SK-N-MC (cell line): Measurements from ENCODE around the gene BCL2A1.
"Not testable (repeated sequence)": the region's sequence is repeated elsewhere in the genome, so short reads cannot be mapped to it uniquely, and the experiment has no call there.

Experiments used
- DNase-seq: peaks from one replicate; pipeline ENCODE4 v3.0.0-alpha.2; 2011; ENCODE audit warnings: low read depth, low spot score
- H3K27ac ChIP-seq: fragments of 200-600 bp; sonication (generic); 2 replicates; pipeline ENCODE4 v1.5.1; 2016; ENCODE audit warnings: mixed run types
- H3K36me3 ChIP-seq: fragments of 200-600 bp; sonication (generic); 2 replicates; pipeline ENCODE4 v1.6.1; 2017; ENCODE audit warnings: antibody characterized with exemption, low read length, mixed read lengths; ENCODE audit not compliant: insufficient read depth
- H3K4me3 ChIP-seq: fragments of 200-600 bp; sonication (generic); 2 replicates; pipeline ENCODE4 v1.5.1; 2016
- H3K9ac ChIP-seq: fragments of 200-600 bp; sonication (generic); 2 replicates; pipeline ENCODE4 v1.8.0; 2017; ENCODE audit warnings: mixed run types, mixed read lengths; ENCODE audit not compliant: insufficient read length
- H3K9me3 ChIP-seq: fragments of 200-600 bp; sonication (generic); 2 replicates; pipeline ENCODE4 v1.6.1; 2017; ENCODE audit warnings: low read depth, mild to moderate bottlenecking, antibody characterized with exemption, low read length, moderate library complexity, mixed read lengths
- EZH2 ChIP-seq: fragments of 200-600 bp; sonication (generic); IDR thresholded peaks from one replicate; pipeline ENCODE4 v1.6.1; 2017; ENCODE audit warnings: antibody characterized with exemption
- FOXP2 ChIP-seq: optimal IDR thresholded peaks from 2 replicates; pipeline ENCODE3; 2011; ENCODE audit warnings: mild to moderate bottlenecking, moderate library complexity; ENCODE audit not compliant: insufficient read depth; ENCODE audit errors: extremely low read length, control extremely low read depth
- POLR2AphosphoS5 ChIP-seq: IDR thresholded peaks from 2 replicates; pipeline ENCODE4 v1.6.1; 2012; ENCODE audit warnings: mild to moderate bottlenecking, low read depth, low read length, borderline replicate concordance

Gene BCL2A1

GRCh38 chr15:79966634-79967297, 4.2 kb downstream of the BCL2A1 start:
- TF ChIP-seq EZH2 (no peak), FOXP2 (no peak), POLR2AphosphoS5 (no peak)
- DNase-seq: no peak
- Histone ChIP-seq H3K4me3 (no peak overlapping the region), H3K9ac (no peak overlapping the region), H3K27ac (no peak overlapping the region), H3K36me3 (no peaks in the 10 kb centered on the region), H3K9me3 (no peaks in the 10 kb centered on the region)

DNA sequence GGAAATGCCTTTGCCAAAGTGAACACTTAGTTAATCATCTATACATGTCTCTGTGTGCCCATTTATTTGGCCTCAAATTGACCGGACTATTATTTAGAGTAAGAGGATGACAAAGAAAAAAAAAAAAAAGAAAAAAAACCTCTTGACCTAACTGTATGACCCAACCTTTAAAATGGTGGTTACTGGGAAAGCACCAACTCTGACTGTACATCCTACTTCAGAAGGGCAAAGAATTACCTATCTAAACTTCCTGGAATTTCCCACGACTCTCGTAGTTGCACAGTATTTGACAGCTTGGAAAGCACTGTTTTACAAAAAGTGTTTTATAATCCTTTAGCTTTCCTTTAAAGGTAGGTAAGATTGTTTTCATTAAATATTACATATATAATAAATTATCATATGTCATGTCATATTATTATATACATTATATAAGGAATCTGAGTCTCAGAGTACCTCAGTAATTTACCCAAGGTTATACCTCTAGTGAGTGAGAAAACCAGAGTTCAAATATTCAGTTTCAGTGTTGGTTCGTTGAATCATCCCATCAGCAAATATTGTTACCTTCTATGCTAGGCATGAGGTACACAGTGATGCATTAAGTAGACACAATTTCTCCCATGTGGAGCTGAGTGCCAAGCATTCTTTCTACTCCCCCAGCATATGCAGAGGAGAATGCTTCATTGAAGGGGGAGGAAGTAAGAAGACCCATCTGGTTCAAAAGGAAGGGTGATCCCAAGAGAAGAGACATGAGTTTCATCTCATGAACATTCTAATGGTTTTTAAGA, 5.0 kb downstream of the BCL2A1 start:
- Histone ChIP-seq H3K9me3 (no peaks in the 10 kb centered on the region), H3K27ac (no peak overlapping the region), H3K4me3 (no peak overlapping the region), H3K9ac (no peak overlapping the region), H3K36me3 (no peaks in the 10 kb centered on the region)
- DNase-seq: no peak
- no peak for TF ChIP-seq FOXP2
- no peak for TF ChIP-seq POLR2AphosphoS5
- TF ChIP-seq EZH2: no peak

DNA sequence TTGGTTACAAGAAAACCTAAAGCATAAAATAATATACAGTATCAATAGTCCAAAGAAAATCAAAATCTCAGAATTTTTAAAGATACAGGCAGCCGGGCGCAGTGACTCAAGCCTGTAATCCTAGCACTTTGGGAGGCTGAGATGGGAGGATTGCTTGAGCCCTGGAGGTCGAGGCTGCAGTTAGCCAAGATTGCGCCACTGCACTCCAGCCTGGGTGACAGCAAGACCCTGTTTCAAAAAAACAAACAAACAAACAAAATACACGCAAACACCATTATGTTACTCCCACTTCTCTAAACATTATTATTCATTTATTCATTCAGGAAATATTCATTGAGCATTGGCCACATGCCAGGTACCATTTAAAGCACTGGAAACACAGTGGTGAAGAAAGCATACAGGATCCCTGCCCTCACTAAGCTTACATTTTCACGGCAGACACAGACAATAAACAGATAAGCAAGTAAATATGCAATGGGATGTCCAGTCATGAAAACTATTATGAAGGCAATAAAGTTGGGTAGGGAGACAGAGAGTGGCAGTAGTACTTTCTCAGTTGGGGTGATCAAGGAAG, 6.7 kb downstream of the BCL2A1 start:
- H3K27ac ChIP-seq: no peak overlapping the region
- H3K9me3 ChIP-seq: no peaks in the 10 kb centered on the region
- TF ChIP-seq FOXP2: no peak
- no peak for TF ChIP-seq EZH2
- no peak for TF ChIP-seq POLR2AphosphoS5
- no peak for DNase-seq
- no peaks in the 10 kb centered on the region for H3K36me3 ChIP-seq
- H3K4me3 ChIP-seq: no peak overlapping the region
- no peak overlapping the region for H3K9ac ChIP-seq

- H3K27ac ChIP-seq, H3K9me3 ChIP-seq, H3K4me3 ChIP-seq, H3K9ac ChIP-seq, DNase-seq, H3K36me3 ChIP-seq: not testable (repeated sequence)
Measured at GRCh38 chr15:79962921-79963320, 8.1 kb downstream of the BCL2A1 start.

DNA sequence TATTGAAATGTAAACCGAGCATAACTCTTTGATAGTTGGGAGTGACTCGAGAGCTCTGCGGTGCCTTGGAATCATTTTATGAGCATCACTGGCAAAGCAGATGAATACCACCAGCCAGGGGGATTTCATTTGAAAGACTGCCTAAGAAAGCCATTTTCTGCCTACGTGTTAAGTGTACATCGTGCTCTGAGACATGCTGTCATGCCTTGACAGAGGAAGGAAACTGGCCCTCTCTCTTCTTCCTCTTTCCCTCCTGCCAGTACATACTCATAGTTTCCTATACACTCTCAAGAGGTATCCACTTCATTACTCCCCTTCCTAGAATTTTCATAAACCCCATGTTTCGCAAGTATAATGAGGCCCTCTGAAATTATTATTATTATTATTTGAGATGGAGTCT, 8.8 kb downstream of the BCL2A1 start:
- no peaks in the 10 kb centered on the region for H3K36me3 ChIP-seq
- no peak overlapping the region for H3K27ac ChIP-seq
- TF ChIP-seq POLR2AphosphoS5 (no peak), EZH2 (no peak), FOXP2 (no peak)
- no peak overlapping the region for H3K9ac ChIP-seq
- no peaks in the 10 kb centered on the region for H3K9me3 ChIP-seq
- no peak overlapping the region for H3K4me3 ChIP-seq
- DNase-seq: no peak

DNA sequence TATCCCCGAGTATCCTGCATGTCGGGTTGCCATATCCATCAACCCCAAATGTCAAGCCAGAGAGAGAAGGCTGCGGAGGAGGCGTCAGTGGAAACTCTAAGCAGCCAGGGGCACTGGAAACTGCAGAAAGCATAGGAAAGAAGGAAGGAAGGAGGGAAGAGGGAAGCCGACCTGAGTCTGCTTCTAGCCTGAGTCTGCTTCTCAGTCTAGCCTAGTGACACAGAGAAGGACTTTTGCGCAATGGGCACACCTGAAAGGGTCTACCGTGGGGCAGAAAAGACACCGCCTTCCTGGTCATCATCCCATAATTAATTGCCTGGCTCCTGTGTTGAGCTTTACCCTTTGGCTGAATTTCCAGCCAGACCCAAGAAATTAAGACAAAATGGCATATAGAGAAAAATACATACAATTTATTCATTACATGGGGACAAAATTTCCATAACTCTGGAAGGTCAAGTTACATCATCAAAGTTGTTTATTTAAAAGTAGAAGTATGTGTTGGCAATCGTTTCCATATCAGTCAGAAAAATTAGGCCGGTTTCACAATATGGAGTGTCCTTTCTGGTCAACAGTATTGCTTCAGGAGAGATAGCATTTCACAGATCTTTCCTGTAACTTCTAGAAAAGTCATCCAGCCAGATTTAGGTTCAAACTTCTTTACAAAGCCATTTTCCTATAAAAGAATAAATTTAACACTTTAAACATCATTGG, 10.3 kb downstream of the BCL2A1 start:
- TF ChIP-seq EZH2: no peak
- no peak for TF ChIP-seq POLR2AphosphoS5
- TF ChIP-seq FOXP2: no peak
- DNase-seq: no peak
- Histone ChIP-seq H3K4me3 (no peak overlapping the region), H3K9me3 (no peaks in the 10 kb centered on the region), H3K36me3 (no peaks in the 10 kb centered on the region), H3K27ac (no peak overlapping the region), H3K9ac (no peak overlapping the region)

- TF ChIP-seq POLR2AphosphoS5: no peak
- no peak for TF ChIP-seq FOXP2
- TF ChIP-seq EZH2: no peak
- no peaks in the 10 kb centered on the region for H3K9me3 ChIP-seq
- no peaks in the 10 kb centered on the region for H3K36me3 ChIP-seq
- no peak overlapping the region for H3K4me3 ChIP-seq
- no peak for DNase-seq
- no peak overlapping the region for H3K9ac ChIP-seq
- H3K27ac ChIP-seq: no peak overlapping the region
Measured at GRCh38 chr15:79957741-79958140, 13.3 kb downstream of the BCL2A1 start.

DNA sequence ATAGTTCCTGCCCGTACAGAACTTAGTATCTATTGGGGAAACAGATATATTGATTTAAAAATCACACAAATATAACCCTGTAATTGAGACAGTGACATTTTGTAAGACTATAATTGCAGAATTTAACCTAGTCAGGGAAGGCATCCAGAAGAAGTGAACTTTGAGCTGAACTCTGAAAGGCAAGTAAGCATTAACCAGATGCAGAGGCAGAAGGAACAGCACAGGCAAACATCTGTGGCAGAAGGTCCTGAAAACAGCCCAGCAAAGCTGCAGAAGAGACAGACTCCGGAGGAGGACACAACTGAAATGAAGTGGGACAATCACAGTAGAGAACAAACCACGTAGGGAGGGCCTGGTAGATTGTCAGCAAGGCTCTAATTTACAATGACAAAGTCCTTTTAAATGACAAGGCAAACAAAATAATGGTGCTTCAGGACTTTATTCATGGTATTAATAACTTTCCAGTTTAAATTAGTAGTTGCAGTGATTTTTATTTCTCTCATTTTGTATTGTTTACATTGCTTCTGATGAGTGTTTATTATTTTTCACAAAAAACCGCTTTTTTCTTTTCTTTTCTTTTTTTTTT, 14.5 kb downstream of the BCL2A1 start:
- DNase-seq: no peak
- Histone ChIP-seq H3K9ac (no peak overlapping the region), H3K36me3 (no peaks in the 10 kb centered on the region), H3K27ac (no peak overlapping the region), H3K9me3 (no peaks in the 10 kb centered on the region), H3K4me3 (no peak overlapping the region)
- TF ChIP-seq EZH2 (no peak), POLR2AphosphoS5 (no peak), FOXP2 (no peak)
